Heart right ventricle (tissue), 16 donors: ENCODE results near the gene SFTPA2. TPM values are rescaled to one million over a fixed set of nuclear protein-coding genes. Genes with fewer than 3 reads are reported as not detected.
"Not testable (repeated sequence)": the region's sequence is repeated elsewhere in the genome, so short reads cannot be mapped to it uniquely, and the experiment has no call there.

Experiments used
- ATAC-seq, 8 donors: fragments of 200-7000 bp; cut with Tn5 transposase; one replicate each; pipeline ENCODE4 v1.9.1; 2020; ENCODE audit warnings: mild to moderate bottlenecking in 8 of 8, moderate library complexity in 8 of 8, moderate number of reproducible peaks in 1 of 8
- DNase-seq, 2 donors: peaks; one replicate each; pipeline ENCODE4 v3.0.0-alpha.2; 2020
- H3K27ac ChIP-seq, 10 donors: fragments of 200-600 bp; sonication (generic) in 2 of 10; one replicate each; pipeline versions ENCODE4 v1.5.0 to v1.8.0; 2020 to 2022; ENCODE audit warnings: mild to moderate bottlenecking in 3 of 10
- H3K27me3 ChIP-seq, 7 donors: fragments of 200-600 bp; one replicate each; pipeline ENCODE4 v1.8.0; 2021 to 2022; ENCODE audit warnings: mild to moderate bottlenecking in 2 of 7
- H3K36me3 ChIP-seq, 9 donors: fragments of 200-600 bp; sonication (generic) in 1 of 9; one replicate each; pipeline versions ENCODE4 v1.5.0 to v1.8.0; 2020 to 2022; ENCODE audit warnings: mild to moderate bottlenecking in 2 of 9
- H3K4me1 ChIP-seq, 9 donors: fragments of 200-600 bp; sonication (generic) in 1 of 9; one replicate each; pipeline versions ENCODE4 v1.5.0 to v1.8.0; 2020 to 2022; ENCODE audit warnings: mild to moderate bottlenecking in 4 of 9
- H3K4me3 ChIP-seq, 10 donors: fragments of 200-600 bp; sonication (generic) in 2 of 10; one replicate each; pipeline versions ENCODE4 v1.5.0 to v1.8.0; 2020 to 2022; ENCODE audit warnings: mild to moderate bottlenecking in 7 of 10, moderate library complexity in 2 of 10
- H3K9me3 ChIP-seq, 11 donors: fragments of 200-600 bp in 10 of 11; sonication (generic) in 2 of 11; one replicate each; pipeline versions ENCODE4 v1.5.0 to v1.8.0; 2013 to 2022; ENCODE audit warnings: mild to moderate bottlenecking in 2 of 11, control low read depth in 1 of 11, moderate library complexity in 1 of 11
- WGBS, 2 donors: extraction: QIAGEN DNeasy Blood & Tissue Kit; methylation state at CpG; one replicate each; pipeline ENCODE4 v1.1.7; 2013; ENCODE audit warnings: inconsistent platforms in 1 of 2; 5-methylcytosine and 5-hydroxymethylcytosine counted together
- intact Hi-C, 10 donors: fragments of 100-400 bp; cut with DNase I; formaldehyde crosslinking; loops; one replicate each; pipeline versions ENCODE4 v1.11.1 to v1.14.2; 2022
- polyA plus RNA-seq, 2 donors: library from polyadenylated mRNA; stranded (reverse); fragments of 200-250 nt; gene quantifications; one replicate each; pipeline ENCODE4 v1.2.3, GENCODE V29; 2013
- total RNA-seq, 10 donors: library from RNA; stranded (reverse); fragmentation: NEBNext Ultra II Directional in 3 of 10; extraction: Animal tissue kit (Norgen Biotek cat#: 25700) in 3 of 10; gene quantifications; one replicate each; pipeline versions ENCODE4 v1.2.1 to v1.2.4, GENCODE V29; 2021 to 2023
- TF ChIP-seq, protein P1 (sequence below), 9 donors: fragments of 200-600 bp; sonication (generic) in 2 of 9; IDR thresholded peaks; one replicate each; pipeline versions ENCODE4 v1.5.0 to v1.8.0; 2021 to 2022; ENCODE audit warnings: antibody characterized with exemption in 9 of 9, mild to moderate bottlenecking in 5 of 9, moderate library complexity in 1 of 9
- donor health status: Arrhythmogenic right ventricular cardiomyopathy.
- donor health status: ischemic (EF 13 %, LVEDD 7.1; RV severe dilation, severe dysfunction).
- donor health status: healthy with polysubstance abuse.
- donor health status: DM: no; HTN: yes; CAD: no.
- donor health status: DM: no; HTN: no; CAD: no.
- donor health status: ischemic (EF 25% LVEDD 6.9; RV normal size, moderate dysfunction).
- donor health status: ischemic (EF 25% LVEDD 5.7; RV mildly dilated, moderate dysfunction).
- donor health status: healthy.
- donor health status: DM: yes; HTN: yes; CAD: no.
- donor health status: Ischemic cardiomyopathy.
- donor health status: ischemic (EF 35%, LVEDD 5.7; RV mildly dilated, moderate dysfunction).
- donor health status: nonischemic (EF 11% LVEDD 7.7; RV severe dilation, severe dysfunction).
- donor health status: DM: yes; HTN: yes; CAD: no.
- donor health status: PGD.
- donor health status: ischemic (EF 29% LVEDD 5.4; RV normal size, mild dysfunction).
- donor health status: nonischemic (EF 23%, LVEDD 6.1; RV moderate dilation, normal function).

Gene SFTPA2
- total and polyA plus RNA-seq, 12 donors: 0.38 to 0.85 TPM; not detected in 10

DNA sequence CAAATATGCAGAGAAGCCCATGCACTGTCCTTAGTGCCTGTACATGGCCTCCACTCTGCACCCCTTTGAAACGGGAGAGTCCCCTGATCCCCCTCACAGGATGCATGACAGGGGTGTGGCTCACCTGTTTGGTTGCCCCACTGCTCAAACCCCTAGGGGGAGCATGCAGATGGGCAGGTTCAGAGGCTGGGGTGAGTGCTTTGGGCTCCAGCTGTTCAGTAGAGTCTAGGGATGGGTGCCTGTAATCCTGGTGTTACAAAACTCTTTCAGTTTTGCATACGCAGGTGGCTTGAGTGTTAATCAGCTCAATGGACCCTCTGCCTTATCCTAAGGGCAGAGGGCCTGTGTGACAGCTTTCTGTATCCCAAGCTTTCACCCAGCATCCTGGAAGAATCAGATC lies 42.7 kb upstream of the SFTPA2 start:
- intact Hi-C loops: loop anchor here in 1 of 10 donors (10.0 kb wide), 1 partner anchor 228 kb away; no protein-coding TSS in a partner anchor

DNA sequence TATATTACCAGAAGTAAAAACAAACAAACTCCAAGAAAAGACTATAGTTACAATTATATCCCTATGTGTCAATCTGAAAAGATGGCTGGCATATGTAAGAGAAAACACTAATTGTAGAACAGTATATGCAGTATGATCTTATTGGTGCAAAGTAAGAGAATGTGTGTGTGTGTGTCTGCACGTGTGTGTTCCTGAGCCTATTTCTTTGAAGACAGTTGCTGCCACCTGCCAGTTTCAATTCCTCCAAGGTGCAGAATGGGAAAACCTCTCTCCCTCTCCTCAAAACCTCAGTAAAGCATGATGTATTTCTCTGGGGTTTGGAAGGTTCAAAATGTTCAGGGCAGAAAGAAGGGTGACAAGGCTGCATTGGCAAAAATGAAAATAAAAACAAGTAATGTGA lies 41.7 kb upstream of the SFTPA2 start:
- no peak for ATAC-seq

More for the DNA sequence above, 42.7 kb upstream of the SFTPA2 start:
- no peaks in the 10 kb centered on the region for H3K27me3 ChIP-seq
- ATAC-seq (no peak), DNase-seq (no peak)
- no peak overlapping the region for H3K4me3 ChIP-seq
- no peaks in the 10 kb centered on the region for H3K4me1 ChIP-seq
- no peaks in the 10 kb centered on the region for H3K36me3 ChIP-seq
- peaks cover 0 to 19% (median 4%) of the 10 kb centered on the region in 11 donors for H3K9me3 ChIP-seq
- TF ChIP-seq, protein P1, sequence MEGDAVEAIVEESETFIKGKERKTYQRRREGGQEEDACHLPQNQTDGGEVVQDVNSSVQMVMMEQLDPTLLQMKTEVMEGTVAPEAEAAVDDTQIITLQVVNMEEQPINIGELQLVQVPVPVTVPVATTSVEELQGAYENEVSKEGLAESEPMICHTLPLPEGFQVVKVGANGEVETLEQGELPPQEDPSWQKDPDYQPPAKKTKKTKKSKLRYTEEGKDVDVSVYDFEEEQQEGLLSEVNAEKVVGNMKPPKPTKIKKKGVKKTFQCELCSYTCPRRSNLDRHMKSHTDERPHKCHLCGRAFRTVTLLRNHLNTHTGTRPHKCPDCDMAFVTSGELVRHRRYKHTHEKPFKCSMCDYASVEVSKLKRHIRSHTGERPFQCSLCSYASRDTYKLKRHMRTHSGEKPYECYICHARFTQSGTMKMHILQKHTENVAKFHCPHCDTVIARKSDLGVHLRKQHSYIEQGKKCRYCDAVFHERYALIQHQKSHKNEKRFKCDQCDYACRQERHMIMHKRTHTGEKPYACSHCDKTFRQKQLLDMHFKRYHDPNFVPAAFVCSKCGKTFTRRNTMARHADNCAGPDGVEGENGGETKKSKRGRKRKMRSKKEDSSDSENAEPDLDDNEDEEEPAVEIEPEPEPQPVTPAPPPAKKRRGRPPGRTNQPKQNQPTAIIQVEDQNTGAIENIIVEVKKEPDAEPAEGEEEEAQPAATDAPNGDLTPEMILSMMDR (IDR thresholded peaks at IDR 0.05): no peak
- no peak overlapping the region for H3K27ac ChIP-seq
- 75% methylated on average over 2 of the region's 2 CpGs for WGBS, 2 donors

DNA sequence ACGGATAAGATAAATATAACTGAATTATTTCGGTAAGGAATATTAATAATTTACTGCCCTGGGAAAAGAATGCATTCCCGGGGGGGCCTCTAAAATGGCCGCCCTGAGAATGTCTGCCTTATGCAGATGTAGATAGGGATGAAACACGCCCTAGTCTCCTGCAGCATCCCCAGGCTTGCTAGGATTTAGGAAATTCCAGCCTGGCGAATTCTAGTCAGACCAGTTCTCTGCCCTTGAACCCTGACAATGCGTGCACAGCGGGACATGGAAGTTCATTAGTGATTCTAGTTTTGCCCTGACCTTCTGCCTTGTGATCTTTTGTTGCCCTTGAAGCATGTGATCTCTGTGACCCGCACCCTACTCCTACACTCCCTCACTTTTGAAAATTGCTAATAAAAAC lies 39.4 kb upstream of the SFTPA2 start:
- intact Hi-C loops: loop anchor here in 1 of 10 donors (10.0 kb wide), 1 partner anchor 225 kb away; no protein-coding TSS in a partner anchor
- not testable (repeated sequence) for H3K27me3 ChIP-seq, DNase-seq, H3K36me3 ChIP-seq, H3K27ac ChIP-seq, ATAC-seq, H3K4me3 ChIP-seq, H3K4me1 ChIP-seq
- WGBS, 2 donors: 82 to 85% methylated on average over 9 of the region's 9 CpGs
- peaks cover 0 to 30% (median 8%) of the 10 kb centered on the region in 11 donors for H3K9me3 ChIP-seq

More for the DNA sequence above, 41.7 kb upstream of the SFTPA2 start:
- Histone ChIP-seq H3K4me3 (no peak overlapping the region), H3K27ac (no peak overlapping the region), H3K36me3 (no peaks in the 10 kb centered on the region), H3K9me3 (peaks cover 0 to 29% (median 8%) of the 10 kb centered on the region in 11 donors), H3K27me3 (no peaks in the 10 kb centered on the region), H3K4me1 (no peaks in the 10 kb centered on the region)
- intact Hi-C loops: loop anchor here in 1 of 10 donors (10.0 kb wide), 1 partner anchor 227 kb away; no protein-coding TSS in a partner anchor
- WGBS, 2 donors: 33 to 50% methylated on average over 1 of the region's 1 CpG
- TF ChIP-seq, protein P1 (IDR thresholded peaks at IDR 0.05): no peak
- no peak for DNase-seq

DNA sequence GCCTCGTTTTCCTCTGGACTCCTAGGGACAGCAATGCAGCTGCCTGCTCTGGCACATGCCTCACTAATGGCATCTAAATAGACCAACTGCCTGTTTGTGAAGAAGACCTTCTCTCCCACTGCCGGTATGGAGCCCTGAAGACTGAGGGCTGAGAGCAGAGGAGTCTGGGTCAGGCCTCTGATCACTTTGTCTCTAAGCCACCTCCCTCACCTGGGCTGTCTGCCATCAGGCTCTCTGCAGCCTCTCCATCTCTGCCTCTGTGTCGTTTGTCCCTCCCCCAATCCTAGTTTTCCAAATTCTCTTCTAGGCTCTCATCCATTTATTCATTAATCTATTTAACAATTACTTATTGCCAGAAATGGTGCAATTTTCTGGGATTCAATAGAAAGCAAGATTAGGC lies 35.3 kb upstream of the SFTPA2 start:
- peaks cover 0 to 28% (median 8%) of the 10 kb centered on the region in 11 donors for H3K9me3 ChIP-seq
- TF ChIP-seq, protein P1 (IDR thresholded peaks at IDR 0.05): no peak
- peaks cover 0 to 7% (median 0%) of the 10 kb centered on the region in 7 donors for H3K27me3 ChIP-seq
- H3K27ac ChIP-seq: no peak overlapping the region
- no peak for DNase-seq
- intact Hi-C loops: no loop called here
- H3K4me3 ChIP-seq: no peak overlapping the region
- H3K4me1 ChIP-seq: no peaks in the 10 kb centered on the region
- 40 to 57% methylated on average over 3 of the region's 3 CpGs for WGBS, 2 donors
- no peaks in the 10 kb centered on the region for H3K36me3 ChIP-seq
- no peak for ATAC-seq

DNA sequence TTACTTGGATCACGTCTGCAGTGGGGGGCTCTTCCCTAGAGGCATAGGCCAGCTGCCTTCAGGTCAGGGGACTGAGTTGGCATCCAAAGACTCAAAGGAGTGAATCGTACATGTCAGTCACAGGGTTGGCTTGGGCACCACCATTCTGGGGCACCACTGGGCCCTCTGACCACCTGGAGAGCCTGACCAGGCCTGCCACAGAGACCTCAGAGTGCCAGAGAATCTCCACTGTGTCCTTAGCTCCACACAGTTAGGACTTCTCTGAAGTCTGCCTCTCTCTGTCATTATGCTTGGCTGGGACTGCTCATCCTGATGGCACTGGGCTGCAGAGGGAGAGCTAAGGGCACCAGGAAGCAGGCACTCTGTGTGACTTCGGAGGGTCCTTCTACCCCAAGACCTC lies 34.4 kb upstream of the SFTPA2 start:
- H3K27me3 ChIP-seq, DNase-seq, H3K27ac ChIP-seq, H3K36me3 ChIP-seq, H3K4me3 ChIP-seq, ATAC-seq, intact Hi-C loops, H3K4me1 ChIP-seq: not testable (repeated sequence)
- 83 to 87% methylated on average over 3 of the region's 3 CpGs for WGBS, 2 donors
- H3K9me3 ChIP-seq: peaks cover 0 to 28% (median 8%) of the 10 kb centered on the region in 11 donors
